Dedifferentiated amniotic fluid mesenchymal stem cell (primary cell): ENCODE data around the gene ARMC3.
"Not testable (repeated sequence)": the region's sequence is repeated elsewhere in the genome, so short reads cannot be mapped to it uniquely, and the experiment has no call there.

Source experiments
- DNase-seq: peaks from one replicate; pipeline ENCODE4 v3.0.0-alpha.2; 2016; ENCODE audit errors: extremely low spot score

The ARMC3 gene, protein sequence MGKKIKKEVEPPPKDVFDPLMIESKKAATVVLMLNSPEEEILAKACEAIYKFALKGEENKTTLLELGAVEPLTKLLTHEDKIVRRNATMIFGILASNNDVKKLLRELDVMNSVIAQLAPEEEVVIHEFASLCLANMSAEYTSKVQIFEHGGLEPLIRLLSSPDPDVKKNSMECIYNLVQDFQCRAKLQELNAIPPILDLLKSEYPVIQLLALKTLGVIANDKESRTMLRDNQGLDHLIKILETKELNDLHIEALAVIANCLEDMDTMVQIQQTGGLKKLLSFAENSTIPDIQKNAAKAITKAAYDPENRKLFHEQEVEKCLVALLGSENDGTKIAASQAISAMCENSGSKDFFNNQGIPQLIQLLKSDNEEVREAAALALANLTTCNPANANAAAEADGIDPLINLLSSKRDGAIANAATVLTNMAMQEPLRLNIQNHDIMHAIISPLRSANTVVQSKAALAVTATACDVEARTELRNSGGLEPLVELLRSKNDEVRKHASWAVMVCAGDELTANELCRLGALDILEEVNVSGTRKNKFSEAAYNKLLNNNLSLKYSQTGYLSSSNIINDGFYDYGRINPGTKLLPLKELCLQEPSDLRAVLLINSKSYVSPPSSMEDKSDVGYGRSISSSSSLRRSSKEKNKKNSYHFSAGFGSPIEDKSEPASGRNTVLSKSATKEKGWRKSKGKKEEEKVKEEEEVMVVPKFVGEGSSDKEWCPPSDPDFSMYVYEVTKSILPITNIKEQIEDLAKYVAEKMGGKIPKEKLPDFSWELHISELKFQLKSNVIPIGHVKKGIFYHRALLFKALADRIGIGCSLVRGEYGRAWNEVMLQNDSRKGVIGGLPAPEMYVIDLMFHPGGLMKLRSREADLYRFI

DNA sequence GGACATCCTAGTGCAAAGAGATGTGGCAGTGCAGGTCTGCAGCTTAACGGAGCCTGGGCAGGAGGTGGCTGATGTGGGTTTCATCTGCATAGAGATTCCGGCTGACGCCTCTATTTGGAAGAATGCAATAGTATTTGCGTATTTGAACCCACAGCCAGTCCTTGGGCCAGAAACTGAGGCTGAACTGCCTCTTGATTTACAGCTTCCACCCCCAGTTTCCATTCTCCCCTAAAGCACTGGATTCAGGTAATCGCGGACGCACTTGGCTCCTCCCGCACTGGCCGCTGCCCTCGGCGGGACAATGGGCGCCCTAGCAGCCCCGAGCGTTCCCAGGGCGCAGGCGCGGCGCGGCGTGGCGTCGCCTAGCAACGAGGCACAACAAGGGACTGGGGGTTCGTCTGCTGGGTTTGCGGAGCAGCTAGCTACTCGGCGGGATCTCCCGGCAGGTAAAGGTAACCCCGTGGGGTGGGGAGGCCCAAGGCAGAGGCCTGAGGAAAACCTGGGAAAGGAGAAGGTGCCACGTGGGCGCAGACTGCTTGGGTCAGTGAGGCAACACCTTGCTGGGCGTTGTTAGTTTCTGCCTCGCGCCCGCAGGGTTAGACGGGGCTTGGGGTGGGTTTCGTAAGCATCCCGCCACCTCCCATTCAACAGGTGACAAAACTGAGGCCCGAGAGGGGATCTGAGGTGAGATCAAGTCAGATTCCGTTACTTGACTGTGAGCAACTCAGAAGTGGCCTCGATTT lies at the start of gene ARMC3:
TSS of gene ARMC3 (plus strand) at position 393 of the 743 bp plus-strand sequence. CDS start 3,944 bp downstream, outside the sequence.
- no peak for DNase-seq

DNA sequence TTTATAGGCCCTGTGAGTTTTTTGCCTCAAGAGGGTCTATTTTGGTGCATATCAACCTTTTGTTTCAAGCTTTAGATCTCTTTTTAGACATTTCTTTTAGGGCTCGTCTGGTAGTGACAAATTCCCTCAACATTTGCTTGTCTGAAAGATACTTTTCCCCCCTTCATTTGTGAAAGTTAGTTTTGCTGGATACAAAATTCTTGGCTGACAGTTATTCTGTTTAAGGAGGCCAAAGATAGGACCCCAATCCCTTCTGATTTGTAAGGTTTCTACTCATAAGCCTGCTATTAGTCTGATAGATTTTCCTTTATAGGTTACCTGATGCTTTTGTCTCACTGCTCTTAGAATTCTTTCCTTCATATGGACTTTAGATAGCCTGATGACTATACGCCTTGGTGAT lies 36.1 kb upstream of the ARMC3 start:
- no peak for DNase-seq

DNA sequence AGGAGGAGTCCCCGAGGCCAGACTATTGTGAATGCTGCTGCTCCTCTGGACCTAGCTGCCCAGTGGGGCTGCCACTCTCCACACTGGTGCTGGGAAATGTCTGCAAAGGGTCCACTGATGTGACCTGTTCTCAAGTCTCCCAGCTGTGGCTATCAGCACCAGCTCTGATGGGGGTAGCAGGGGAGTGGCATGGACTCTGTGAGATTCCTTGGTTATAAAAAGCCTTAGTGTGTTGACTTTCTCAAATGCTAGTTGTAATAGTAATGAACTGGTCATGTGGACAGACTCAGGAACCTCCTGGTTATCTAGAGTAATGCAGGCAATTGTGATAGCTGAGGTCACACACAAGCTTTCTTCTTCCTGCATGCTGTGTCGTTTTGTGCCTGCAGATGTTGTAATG lies 34.1 kb upstream of the ARMC3 start:
- DNase-seq = no peak

DNA sequence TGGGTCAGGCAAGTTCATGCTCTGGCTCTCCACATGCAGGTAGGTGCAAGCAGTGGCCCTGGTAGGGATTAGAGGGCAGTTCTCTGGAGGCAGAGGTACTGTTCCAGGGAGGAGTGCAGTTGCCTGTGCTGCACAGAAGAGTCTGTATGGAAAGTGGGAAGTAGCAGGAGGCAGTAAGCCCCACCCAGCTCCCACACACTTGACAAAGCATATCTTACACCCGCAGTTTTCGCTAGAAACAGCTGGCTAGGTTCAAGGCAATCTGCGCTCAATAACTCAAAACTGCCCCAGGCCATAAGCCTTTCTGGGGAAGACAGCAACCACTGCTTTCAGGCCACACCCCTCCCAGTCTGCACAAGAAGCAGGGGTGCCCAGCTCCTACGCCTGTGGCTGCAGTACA lies 33.1 kb upstream of the ARMC3 start:
- peak; percentile 37 for DNase-seq

DNA sequence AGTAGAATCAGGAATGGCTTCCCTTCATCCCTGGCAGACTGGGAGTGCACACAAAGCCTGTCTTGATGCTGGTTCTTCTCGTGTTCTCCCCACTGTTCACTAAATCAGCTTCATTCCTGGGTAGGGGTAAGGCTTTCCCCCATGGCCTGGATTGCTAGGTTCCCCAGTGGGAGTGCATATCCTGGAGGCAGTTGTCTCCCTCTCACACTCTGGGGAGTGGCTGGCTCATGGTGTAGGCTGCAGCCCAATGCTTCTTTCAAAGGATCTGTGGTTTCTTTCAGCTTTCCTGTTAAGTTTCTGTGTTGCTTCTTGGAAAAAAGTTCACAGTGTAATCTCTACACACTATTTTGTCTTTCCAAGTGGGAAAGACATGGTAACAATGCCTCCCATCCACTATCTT lies 32.6 kb upstream of the ARMC3 start:
- DNase-seq = no peak

DNA sequence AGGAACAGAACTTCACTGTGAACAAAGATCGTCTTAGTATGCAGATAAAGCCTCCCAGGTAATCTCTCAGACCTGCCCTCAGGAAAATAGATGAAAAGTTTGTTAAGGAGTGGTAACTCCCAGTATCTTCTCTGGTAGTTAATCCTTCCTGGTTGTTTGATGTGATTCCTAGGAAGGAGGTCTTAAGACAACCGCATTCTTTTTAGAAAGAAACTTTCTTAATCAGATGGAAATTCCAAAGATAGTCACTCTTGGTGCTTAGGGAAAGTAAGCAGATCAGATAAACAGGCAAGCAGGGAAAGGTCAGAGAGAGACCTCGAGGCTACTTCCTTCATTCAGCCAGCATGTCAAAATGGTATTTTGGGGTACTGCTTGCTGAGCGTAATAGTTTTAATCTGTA lies 30.5 kb upstream of the ARMC3 start:
- no peak for DNase-seq

DNA sequence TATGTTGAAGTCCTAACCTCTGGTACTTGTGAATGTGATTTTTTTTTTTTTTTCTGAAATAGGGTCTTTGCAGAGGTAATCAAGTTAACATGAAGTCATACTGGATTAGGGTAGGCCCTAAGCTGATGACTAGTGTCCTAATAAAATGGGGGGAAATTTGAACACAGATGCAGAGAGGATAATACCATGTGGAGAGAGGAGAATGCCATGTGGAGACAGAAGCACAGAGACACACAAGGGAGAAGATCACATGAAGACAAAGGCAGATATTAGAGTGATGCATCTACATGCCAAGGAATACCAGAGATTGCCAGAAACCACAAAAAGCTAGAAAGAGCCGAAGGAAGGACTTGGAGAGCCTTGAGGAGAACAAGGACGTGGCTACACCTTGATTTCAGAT lies 28.5 kb upstream of the ARMC3 start:
- no peak for DNase-seq

DNA sequence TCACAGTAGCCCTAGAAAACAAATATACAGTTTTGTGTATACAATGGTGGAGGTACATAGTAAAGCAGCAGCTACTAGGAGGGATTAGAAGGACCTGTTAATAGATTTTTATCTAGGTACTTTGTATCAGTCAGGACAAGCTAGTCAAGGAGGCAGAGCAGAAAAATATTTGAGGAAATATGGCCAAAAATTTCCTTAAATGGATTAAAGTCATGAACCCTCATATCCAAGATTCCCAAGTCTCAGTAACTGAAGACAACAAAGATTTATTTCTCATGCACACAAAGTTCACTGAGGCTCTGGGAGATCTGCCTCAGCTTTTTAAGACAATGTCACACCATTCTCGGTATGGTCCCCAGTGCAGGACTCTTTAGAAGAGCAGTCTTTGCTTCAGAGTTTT lies 28.1 kb upstream of the ARMC3 start:
- DNase-seq = no peak

DNA sequence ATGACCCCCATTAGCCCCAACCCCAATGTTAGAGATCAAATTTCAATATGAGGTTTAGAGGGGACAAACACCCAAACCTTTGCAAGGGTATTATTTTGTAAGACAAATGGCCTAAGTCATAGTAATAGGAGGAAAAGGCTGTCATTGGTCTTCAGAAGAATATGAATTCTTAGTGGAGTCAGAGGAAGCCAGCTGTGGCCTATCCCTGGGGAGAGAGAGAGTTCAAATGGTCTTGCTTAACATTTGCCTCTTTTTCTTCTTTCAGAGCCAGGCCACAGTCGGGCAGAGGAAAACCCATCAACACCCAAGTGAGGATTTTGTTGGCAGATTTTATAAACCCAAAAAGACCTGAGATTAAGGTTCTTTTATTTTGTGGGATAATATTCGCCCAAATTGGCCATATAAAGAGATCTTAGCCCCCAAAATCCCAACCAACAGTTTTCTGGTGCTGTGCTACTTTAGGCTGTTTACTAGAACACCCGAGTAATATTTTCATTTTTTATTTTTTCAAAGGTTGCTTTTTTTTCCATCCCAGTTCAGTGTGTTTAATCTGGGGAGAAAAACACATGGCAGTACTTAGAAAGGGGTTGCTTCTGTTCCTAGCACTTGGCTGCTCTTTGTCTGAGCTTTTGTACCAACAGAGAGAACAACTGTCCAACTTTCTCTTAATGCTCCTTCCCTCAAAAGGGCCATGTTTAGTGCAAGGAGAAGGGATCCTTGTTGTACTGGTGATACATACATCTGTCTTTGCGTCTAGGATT lies 26.8 kb upstream of the ARMC3 start:
- DNase-seq = no peak

DNA sequence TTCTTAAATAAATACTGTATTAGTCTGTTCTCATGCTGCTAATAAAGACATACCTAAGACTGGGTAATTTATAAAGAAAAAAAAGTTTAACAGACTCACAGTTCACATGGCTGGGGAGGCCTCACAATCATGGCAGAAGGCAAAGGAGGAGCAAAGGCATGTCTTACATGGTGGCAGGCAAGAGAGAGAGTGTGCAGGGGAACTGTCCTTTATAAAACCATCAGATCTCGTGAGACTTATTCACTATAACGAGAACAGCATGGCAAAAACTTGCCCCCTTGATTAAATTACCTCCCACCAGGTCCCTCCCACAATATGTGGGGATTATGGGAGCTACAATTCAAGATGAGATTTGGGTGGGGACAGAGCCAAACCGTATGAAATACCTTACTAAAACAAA lies 25.7 kb upstream of the ARMC3 start:
- DNase-seq = not testable (repeated sequence)

DNA sequence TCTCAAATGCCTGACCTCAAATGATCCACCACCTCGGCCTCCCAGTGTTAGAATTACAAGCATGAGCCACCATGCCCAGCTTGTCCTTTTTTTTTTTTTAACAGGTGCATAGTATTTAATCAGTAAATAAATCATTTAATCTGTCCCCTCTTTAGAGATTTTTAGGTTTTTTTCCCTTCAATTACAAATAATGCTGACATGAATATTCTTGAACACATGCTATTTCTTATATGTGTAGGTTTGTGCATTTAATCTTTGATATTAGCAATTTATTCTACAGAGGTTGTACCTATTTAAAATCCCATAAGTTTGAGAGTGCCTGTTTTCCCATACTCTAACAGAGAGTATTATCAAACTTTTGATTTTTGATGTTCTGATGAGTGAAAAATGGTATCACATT lies 24.2 kb upstream of the ARMC3 start:
- no peak for DNase-seq

DNA sequence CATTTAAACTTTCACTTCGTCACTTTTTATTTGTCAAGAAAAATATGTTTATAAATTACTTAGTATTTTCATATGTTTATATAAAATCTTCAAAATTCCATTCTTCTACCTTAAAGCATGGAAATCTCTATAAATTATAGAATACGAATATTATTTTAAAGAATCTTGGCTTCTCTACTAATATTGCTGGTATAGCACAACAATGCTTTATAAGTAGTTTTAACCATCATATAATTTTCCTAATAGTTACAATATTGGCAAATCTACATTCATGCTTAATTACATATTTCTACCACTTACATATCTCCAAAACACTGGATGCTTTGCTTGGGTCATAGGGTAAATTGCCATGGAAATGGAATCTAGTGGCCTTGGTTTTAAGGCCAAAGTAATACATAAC lies 21.1 kb upstream of the ARMC3 start:
- DNase-seq = no peak

DNA sequence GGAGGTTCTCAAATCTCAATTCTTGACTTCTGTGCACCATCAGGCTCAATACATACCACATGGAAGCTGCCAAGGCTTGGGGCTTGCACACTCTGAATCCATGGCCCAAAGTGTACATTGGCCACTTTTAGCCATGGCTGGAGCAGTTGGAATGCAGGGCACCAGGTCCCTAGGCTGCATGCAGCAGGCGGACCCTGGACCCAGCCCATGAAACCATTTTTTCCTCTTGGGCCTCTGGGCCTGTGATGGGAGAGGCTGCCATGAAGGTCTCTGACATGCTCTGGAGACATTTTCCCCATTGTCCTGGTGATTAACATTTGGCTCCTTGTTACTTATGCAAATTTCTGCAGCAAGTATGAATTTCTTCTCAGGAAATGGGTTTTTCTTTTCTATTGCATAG lies 19.0 kb upstream of the ARMC3 start:
- no peak for DNase-seq

DNA sequence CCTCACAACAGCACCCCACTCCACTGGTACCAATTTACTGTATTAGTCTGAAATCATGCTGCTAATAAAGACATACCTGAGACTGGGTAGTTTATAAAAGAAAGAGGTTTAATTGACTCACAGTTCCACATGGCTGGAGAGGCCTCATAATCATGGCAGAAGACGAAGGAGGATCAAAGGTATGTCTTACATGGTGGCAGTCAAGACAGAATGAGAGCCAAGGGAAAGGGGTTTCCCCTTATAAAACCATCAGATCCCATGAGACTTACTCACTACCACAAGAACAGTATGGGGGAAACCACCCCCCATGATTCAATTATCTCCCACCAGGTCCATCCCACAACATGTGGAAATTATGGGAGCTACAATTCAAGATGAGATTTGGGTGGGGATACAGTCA lies 18.2 kb upstream of the ARMC3 start:
- DNase-seq = not testable (repeated sequence)

DNA sequence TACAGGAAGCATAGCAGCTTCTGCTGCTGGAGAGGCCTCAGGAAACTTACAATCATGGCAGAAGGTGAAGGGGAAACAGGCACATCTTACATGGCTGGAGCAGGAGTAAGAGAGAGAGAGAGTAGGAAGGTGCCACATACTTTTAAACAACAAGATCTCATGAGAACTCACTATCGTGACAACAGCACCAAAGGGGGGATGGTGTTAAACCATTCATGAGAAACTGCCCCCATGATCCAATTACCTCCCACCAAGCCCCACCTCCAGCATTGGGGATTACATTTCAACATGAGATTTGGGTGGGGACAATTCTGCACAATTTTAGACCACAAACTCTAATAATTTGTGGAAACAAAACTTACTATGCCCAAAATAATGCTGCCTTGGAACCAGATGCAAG lies 16.8 kb upstream of the ARMC3 start:
- no peak for DNase-seq

DNA sequence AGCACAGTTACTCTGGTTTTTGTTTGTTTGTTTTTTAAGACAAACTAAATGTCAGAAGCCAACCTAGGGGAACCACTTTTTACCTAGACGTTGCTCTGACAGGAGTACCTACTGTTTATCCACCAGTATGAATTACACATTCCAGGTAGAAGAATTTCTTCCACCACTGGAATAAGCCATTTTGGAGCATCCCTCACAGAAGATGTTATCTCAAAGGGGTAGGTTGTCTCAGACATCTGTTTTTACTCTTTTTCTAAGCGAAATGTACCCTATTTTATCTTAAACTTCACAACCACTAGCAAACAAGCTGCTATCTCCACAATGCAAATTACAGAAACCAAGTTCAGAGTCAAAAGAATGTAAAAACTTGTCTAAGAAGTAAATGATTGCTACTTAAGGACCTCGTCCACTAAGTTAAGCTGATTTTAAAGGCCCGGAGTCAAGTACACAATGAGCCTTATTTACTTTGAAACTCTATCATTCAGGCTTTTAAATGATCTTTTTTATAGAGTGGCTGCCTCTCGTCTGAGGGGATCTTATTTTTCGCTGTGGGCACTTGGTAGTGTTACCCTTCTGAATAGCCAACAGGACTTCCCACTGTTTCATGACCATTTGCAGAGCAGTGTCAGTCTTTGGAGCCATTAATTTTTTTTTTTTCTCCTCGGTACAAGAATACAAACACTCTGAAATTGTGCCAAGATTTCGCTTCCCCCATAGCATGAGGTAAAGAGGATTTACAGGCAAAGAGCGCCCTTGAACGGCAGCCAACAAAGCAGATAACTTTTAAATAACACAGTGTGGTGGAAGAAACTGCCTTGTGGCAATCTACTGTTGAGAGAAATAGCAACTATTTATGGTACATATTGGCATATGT lies 15.7 kb upstream of the ARMC3 start:
- no peak for DNase-seq

DNA sequence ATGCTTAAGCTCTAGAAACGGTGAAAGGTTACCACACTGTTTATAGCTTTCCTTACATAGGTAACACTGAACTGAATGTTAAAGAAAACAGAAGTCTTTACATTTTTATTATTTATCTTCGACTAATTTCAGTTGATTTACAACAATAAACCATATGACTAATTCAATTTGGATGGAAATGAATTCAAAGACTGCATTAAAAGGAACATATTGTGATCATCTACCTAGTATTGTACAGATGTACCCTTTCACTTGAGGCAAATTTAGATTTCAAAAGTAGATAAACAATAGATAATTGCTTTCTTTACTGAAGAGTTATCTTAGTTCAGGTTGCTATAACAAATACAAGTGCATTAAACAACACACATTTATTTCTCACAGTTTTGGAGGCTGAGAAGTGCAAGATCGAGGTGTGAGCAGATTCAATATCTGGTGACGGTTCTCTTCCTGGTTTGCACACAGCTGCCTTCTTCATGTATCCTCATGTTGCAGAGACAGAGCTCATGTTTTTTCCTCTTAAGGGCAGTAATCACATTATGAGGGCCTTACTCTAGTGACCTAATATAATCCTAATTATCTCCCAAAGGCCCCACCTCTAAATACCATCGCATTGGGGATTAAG lies 15.0 kb upstream of the ARMC3 start:
- DNase-seq = no peak

DNA sequence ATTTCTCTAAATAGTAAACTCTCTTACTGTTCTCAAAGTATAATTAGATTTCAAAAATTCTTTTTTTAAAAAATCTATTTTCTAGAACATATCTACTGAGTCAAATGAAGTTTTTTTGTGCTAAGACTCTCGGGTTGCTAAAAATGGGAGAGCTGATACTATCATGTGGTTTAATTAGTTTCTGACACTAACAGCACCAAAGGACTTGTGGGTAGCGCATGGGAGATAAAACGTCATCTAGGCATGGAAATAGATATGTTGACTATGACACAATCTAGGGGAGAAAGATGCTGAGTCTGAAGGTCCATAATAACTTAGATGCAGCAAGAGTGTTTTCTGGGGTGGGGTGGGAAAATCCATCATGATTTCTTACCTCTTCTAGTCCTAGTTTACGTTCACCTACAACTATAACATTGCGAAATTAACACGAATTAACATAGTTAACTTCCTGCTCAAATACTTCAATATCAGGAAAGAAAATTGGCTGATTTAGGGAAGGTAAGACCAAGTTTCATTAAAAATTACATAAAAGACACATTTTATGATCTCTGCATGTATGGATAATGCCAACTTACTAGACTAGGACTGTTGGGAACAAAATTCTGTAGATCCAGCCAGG lies 14.3 kb upstream of the ARMC3 start:
- DNase-seq = no peak

DNA sequence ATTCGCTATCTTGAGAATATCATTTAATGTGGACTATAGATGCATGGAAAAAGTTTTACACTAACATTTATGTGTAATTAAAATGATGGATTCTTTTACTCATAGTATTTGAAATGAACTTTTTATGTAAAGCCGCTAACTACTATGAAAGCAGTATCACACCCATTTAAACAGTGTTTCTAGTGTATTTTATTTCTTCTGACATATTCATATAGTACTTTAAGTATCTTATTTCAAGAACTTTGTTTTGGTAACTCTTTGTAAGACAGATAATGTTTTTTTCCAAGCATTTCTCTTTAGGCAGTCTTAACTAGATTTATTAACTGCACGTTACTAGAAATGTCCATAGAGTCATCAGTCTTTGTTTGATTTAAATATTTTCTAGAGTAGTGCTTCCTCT lies 12.5 kb upstream of the ARMC3 start:
- no peak for DNase-seq

DNA sequence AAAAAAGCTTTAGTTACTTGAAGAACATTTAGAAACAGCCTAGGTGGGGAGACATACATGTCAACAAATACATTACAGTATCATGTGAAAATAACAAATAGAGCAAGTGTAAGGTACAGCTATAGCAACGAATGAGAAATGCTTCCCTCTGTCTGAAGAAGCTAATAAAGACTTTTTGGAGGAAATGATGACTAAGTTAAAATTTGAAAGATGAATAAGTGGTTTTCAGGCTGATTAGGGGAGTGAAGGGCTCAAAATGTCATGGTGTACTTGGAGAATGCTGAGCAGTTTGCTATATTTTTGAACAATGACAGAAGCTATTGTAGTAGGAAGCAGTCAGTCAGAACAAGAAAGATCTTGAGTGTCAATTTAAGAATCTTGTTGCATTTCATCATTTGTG lies 2.8 kb upstream of the ARMC3 start:
- no peak for DNase-seq
